Fibroblast of pulmonary artery (primary cell): ENCODE data around the gene ZFX.

Experiments used
- DNase-seq: peaks from one replicate; pipeline ENCODE4 v3.0.0-alpha.2; 2010; ENCODE audit warnings: low read depth
- H3K4me3 ChIP-seq: replicated peaks from 2 replicates; pipeline ENCODE4 v1.5.1; 2011; ENCODE audit warnings: low read depth, mild to moderate bottlenecking, control low read depth, low read length, moderate library complexity
- CTCF ChIP-seq: IDR thresholded peaks from 2 replicates; pipeline ENCODE4 v1.5.1; 2011; ENCODE audit warnings: mild to moderate bottlenecking, control low read depth, low read length, inconsistent platforms; ENCODE audit errors: missing control alignments

ZFX gene

DNA sequence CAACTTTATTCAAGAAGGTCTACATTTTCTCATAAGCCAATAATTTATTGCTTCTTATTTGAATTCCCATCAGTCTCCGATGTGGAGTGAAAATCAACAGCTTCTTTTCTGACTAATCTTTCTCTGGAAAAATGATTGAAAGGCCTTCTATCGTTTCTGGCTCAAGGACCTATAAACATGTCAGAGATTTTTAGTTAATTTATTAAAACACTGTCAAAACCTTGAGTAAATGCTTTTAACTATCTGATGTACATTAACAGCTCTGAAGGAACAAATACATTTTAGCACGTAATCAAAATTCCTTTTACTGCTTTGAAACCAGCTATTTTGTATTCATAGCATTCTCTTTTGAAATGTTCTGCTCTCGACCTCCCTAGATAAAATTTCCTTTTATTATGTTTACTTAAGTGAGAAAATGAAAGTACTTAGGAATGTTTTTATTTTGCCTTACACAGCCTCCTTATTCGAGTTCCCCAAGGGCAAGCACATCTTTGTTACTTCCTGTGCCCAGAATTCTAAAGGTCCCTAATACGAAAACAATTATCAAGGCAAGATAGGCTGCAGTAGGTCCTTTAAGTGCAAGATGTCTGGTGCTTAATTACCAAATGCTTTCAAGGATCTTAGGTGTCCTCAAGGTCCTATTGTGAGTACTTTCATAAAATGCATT is 3.1 kb upstream of the ZFX start:
- TF ChIP-seq CTCF: no peak
- DNase-seq: no peak
- peak overlapping the region; percentile 13 for H3K4me3 ChIP-seq

DNA sequence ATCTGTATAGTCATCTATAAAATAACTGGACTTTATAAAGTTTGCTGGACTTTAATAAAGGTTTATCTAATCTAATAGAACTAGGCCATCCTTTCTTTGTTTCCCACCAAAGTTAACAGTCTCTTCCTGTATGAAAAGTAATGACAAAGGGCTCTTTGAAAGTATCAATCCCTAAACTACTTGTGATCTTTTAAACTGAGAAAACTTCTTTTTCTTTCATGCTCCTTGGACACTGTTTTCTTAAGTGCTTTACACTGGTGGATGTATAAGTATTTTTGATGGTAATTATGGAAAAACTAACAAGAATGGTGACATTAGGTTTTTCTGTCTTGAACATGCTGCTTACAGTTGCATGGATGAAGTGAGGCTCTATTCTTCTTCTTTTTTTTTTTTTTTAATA is 2.4 kb upstream of the ZFX start:
- no peak for DNase-seq
- TF ChIP-seq CTCF: no peak
- H3K4me3 ChIP-seq: no peak overlapping the region

DNA sequence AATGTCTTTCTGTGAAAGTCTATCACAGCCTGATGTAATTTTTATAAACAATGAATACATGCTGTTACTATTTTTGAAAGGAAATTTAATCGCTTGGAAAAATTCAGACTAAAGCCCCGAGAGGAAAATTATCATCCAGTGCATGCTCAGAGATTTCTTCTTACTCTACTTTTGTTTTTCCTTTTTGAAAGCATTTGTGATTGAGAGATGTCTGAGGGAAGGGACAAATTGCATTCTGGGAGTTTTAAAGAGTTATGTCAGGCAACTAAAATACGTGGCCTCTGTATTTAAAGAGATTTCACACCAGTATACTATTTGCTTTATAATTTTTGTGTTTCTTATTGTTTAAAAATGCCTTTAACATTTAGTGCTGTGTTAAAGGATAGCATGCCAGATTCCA is 1.4 kb upstream of the ZFX start:
- no peak for TF ChIP-seq CTCF
- DNase-seq: no peak
- peak overlapping the region; percentile 85 for H3K4me3 ChIP-seq

- DNase-seq: peak; percentile 51
- peak overlapping the region; percentile 85 for H3K4me3 ChIP-seq
Observed at GRCh38 chrX:24148535-24149350, 786 bp upstream of the ZFX start.

DNA sequence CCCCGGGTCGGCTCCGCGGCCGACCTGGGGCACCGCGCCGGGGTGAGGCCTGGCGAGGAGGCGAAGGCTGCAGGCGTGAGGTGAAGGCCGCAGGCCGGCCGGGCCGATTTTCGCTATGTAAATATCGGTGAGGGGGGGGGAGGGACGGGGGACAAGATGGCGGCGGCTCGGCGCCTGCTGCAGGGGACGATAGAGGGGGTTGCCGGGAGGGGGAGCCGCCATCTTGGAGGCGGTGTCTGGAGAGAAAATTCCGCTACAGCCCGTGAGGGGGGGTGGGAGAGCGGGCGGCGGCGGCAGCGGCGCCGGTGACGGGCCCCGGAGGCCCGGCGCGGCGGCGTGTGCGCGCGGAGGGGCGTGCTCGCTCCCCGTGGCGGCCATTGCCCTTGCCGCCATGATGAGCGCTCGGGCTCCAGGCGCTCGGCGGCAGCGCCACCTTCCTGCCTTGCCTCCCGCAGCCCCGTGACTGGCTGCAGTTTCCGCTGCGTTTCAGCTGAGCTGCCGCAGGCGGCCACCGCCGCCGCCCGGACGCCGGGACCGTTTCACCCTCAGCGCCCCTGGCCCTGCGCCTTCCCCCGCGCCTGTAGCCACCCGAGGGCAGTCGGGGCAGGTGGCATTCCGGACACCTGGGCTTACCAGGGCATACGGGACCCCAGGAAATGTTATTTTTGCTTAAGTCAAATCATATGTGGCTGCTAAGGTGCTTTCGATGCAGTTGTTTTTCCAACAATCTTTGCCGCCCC is 692 bp downstream of the ZFX start:
- TF ChIP-seq CTCF: peak; percentile 1
- peak; percentile 85 for DNase-seq
- H3K4me3 ChIP-seq: peak overlapping the region; percentile 85

More at GRCh38 chrX:24148535-24149350, 786 bp upstream of the ZFX start:
- no peak for TF ChIP-seq CTCF

GRCh38 chrX:24150898-24151297 is 1.4 kb downstream of the ZFX start:
- no peak for DNase-seq
- H3K4me3 ChIP-seq: peak overlapping the region; percentile 85
- TF ChIP-seq CTCF: no peak
